T-helper 9 cell (primary cell): ENCODE data around the gene GUCA1A.
"Not testable (repeated sequence)": the region's sequence is repeated elsewhere in the genome, so short reads cannot be mapped to it uniquely, and the experiment has no call there.

ENCODE experiments used
- DNase-seq: peaks from one replicate; pipeline ENCODE4 v3.0.0-alpha.2; 2020

Gene GUCA1A

DNA sequence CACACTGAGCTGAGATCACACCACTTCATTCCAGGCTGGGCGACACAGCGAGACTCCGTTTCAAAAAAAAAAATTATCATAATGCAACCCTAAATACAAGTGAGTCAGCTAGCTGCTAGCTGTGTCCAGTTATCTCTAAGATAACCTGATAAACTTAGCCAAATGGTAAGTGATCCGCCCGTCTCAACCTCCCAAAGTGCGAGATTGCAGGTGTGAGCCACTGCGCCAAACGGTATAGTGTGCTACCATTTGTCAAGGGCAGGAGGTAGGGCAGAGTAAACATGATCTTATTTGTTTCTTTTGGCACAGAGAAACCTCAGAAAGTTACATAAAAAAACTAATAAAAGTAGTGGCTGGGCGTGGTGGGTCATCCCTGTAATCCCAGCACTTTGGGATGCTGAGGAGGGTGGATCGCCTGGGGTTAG, 26.0 kb upstream of the GUCA1A start:
- no peak for DNase-seq

DNA sequence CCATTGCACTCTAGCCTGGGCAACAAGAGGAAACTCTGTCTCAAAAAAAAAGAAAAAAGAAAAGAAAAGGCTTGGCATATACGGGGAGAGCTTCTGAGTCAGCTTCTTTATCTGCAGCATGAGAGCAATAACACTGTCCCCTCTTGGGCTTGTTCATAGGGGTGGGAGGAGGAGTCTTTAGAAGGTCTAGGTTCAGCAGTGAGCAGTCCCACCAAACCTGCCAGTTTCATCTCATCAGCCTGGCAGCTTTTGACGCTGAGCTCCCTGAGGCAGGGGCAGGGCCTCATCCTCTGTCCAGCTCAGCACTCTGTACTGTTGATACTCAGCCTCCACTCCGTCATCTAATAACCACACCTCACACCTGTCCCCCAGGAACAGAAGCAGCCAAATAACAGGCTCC, 25.1 kb upstream of the GUCA1A start:
- DNase-seq, result no peak

DNA sequence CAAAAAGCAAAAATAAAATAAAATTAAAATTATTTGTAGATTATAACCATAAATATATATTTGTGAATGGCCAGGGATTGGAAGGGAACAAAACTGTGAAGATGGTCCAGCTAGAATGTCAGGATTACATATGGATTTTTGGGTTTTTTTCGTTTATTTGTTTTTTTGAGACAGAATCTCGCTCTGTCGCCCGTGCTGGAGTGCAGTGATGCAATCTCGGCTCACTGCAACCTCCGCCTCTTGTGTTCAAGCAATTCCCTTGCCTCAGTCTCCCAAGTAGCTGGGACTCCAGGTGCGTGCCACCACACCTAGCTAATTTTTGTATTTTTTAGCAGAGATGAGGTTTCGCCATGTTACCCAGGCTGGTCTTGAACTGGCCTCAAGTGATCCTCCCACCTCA, 22.9 kb upstream of the GUCA1A start:
- no peak for DNase-seq

DNA sequence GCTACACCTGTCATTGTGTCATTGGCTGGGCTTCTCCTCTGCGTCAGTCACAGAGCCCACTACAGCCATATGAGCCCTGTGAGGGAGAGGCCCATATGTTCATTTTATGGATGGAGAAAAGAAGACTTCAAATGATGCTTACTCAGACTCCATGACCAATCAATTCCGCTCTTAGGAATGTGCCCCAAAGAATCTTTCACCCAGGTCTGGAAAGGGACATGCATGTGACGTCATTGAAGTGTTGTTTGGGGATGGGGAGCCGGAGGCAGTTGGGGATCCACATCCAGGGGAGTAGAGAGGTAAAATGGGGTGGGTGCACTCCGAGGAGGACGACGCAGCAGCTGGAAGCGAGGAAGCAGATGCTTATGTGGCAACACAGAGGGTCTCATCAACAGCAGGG, 21.1 kb upstream of the GUCA1A start:
- no peak for DNase-seq

DNA sequence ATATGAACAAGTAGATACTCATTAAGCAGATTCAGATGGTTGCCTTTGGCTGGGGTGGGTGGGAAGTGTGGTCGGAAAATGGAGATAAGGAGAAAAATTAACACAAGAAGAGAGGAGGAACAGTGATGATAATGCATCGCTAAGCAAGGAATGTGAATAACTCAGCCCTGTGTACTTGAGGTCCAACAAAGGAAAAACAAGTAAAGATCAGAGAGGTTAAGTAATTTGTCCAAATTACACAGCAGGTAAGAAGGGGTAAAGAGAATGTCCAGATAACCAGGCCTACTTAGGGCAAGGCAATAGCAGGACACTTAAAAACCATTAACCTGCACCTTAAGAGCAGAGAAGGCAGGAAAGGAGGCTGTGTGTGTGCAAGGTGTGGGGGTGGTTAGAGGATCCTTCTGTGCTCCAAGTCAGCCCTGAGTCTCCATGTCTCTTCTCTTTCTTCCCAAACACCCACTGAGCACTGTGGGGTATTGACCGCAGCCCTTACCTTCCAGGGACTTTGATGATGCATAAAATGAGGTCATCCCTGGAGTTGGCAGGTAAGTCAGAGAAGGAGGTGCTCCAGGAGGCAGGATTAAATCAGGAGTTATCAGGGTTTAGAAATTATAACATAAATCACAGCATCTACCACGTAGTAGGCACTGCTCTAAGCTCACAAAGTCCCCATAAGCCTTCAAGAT, 20.5 kb upstream of the GUCA1A start:
- not testable (repeated sequence) for DNase-seq

DNA sequence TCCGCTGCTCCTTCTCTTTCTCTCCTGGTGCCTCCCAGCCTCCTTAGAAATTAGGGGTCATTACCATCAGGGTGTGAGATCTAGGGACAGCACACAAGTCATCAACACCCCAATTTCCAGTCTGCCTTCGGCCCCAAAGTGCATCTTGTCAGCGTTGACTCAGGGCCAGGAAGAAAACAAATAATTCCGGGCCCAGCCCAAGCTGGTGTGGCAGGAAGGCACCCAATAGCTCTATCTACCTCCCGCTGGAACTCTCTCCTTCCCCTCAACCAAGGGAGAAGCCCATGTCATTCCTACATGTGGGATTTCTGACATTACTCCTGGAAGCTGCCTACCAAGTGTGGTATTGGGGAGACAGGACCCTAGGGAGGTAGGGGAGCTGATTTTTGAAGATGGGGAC, 19.2 kb upstream of the GUCA1A start:
- DNase-seq, result no peak

DNA sequence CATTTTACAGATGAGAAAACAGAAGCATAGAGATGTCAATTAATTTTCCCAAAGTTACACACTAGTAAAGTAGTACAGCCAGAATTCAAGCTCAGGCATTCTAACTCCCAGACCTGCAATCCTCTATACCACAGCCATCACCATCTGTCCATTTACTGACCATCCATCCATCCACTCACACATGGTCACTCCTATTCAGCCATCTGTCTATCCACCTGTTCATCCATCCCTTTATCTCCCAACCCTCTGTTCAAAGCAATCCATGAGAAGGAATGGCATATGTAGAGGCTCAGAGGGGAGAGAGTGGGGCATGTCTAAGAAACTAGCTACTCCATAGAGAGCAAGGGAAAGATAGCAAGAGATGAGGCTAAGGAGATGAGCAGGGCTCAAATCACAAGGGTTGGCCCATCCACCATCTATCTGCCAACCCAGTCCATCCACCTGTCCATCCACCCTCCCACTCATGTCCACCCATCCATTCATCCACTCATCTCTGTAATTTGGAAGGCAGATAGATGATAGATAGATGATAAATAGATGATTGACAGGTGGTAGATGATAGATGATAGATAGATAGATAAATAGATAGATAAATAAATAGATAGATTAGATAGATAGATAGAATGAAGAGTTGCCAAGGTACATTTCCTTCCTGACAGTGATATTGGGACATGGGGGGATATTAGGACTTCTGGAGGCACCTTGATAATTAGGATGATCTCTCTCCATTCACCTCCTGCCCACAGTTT, 18.5 kb upstream of the GUCA1A start:
- DNase-seq, result no peak

DNA sequence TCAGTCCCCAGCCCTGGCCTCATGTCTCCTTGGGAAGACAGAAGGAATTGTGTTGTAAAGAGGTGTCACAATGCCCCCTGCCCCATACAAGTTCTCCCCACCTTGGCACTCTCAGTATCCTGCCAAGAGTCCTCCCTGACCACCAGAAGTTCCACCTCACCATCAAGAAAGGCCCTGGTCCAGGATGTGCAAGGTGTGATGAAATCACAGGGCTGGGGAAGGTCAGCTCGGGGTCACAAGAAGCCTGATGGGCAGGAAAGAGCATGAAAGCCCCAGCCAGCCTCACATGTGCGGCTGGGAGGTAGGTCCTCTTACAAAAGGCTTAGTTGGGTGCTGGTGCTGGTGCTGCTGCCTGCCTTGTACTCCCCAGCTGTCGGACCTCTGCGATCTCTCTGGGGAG, 17.9 kb upstream of the GUCA1A start:
- DNase-seq, result no peak

DNA sequence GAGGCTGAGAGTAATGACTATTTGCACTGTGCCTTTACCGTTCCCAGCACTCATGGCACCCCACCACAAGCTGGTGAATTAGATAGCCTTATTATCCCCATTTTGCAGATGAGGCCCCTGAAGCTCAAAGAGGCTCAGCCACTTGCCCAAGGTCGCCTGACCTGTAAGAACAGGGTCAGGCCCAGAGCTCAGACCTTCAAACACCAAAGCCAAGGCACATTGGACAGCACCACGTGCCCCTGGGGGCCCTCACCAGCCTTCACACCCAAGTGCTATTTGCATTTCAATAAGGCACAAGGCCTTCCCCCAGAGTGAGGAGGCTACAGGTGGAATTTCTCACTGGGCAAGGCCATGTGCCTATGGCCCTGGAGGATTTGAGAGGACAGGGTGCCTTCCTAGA, 16.5 kb upstream of the GUCA1A start:
- DNase-seq, result no peak

DNA sequence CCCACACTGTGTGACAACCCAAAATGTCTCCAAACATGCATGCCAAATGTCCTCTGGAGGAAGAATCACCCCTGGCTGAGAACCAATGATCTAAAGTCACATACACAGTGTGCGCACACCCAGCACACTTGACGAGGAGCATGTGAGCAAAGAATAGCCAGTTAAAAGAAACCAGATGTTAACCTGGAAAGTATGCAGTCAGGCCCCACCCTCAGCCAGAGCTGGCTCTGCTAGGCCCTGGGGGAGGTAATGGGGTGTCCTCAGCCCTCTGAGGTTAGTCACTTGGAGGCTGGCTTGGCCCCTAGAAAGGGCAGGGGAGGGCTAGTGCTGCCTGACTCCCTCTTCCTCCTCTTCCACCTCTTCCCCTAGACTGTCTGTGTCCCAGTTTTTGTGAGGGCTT, 15.2 kb upstream of the GUCA1A start:
- no peak for DNase-seq

DNA sequence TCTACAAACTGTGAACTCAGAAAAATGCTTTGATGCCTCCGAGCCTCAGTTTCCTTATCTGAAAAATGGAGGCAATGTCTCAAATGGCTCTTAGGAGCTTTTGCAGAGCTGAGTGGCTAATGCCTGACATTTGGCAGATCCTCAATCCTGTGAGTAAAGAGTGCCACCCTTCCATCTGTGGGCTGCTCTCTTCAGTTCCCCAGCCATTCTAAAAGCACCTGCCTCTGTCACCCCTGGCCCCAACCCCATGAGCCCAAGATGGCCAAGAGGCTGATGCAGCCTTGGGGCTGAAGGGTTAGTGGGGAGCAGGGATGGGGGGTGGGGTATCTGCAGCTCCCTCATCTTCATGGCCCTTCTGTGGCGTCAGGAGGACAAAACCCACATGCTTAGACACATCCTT, 14.5 kb upstream of the GUCA1A start:
- DNase-seq, result no peak

DNA sequence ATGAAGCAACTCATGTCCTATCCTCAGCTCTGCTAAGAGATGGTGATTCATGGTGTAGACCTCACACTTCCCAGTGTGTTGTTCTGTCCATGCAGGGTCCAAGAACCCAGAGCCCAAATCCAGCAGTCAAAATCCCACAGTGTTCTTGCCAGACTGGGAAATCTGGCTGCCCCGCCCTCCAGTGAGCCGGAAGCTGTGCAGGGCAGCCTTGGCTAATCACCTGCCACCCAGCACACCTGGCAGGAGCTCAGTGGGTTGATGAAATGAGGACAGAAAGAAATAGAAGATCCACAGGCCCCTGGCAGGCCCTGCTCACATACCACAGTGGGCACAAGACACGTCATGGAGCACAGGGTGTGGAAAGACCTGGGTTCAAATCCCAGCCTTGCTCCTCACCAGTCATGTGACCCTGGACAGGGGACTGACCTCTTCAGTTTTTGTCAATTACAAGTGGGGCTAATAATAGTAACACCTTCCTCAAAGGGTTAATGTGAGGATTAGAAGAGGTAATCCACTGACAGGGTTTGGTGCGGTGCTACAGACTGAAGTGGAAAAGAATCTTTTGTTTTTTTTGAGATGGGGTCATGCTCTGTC, 13.6 kb upstream of the GUCA1A start:
- DNase-seq, result no peak

DNA sequence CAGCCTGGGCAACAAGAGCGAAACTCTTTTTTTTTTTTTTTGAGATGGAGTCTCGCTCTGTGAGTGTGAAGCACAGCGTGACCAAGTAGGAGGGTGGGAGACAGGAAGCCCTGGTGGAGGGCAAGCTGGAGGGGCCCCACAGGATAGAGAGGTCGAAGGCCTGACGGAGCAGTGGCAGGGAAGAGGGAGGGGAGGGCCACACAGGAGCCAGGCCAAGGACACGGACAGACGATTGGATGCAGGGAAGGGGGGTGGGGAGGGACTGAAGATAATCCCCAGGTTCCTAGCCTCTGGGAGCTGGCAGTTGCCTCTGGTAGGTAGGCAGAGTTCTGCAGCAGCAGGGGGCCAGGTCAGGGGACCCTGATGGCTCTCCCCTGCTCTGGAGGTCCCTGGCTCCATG, 10.8 kb upstream of the GUCA1A start:
- no peak for DNase-seq

DNA sequence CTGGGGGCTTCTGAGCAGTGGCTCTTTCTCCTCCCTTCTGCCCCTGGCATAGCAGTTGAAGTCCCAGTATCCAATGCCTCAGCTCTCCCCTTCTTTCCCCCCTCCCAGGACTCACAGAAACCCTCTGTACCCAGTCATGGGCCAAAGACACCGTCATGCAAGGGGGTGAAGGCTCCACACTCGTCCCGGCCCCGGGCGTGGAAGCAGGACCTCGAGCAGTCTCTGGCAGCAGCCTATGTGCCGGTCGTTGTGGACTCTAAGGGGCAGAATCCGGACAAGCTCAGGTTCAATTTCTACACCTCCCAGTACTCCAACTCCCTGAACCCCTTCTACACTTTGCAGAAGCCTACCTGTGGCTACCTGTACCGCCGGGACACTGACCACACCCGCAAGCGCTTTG, 10.4 kb upstream of the GUCA1A start:
- no peak for DNase-seq

DNA sequence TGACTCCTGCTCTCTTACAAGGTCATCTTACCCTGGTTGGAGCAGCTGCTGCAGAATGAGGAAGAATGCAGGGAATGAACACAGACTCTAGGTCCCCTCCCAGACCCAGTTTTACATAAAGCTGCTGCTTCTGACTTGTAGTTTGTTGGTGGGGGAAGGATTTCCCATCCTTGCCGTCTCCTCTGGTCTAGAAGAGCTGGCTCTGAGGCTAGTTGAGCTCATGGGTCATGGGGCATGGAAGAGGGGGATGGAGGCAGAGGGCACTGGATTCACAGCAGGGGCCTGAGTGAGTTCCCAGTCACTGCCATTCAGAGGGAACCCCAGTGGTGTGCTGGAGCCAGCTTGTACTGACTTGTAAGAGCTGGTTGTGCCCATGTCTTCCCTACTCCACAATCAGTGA, 9.2 kb upstream of the GUCA1A start:
- no peak for DNase-seq

DNA sequence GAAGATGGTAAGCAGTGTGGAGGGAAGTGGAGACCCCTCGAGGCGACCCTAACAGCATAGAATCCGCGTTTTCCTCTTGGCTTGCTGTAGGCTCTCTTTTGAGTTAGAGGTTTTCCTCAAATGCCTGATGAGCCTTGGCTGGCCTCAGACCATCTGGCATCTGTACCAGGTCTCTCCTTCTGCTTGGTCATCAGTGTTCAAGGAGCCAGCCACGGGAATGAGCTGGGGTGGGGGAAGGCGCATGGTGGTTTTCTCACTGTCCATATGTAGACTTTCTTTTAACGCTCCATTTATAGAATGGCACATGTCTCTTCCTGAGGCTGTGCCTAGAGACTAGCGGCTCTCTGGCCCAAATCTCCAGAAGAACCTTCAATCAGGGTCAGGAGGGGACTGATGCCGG, 8.1 kb upstream of the GUCA1A start:
- no peak for DNase-seq

DNA sequence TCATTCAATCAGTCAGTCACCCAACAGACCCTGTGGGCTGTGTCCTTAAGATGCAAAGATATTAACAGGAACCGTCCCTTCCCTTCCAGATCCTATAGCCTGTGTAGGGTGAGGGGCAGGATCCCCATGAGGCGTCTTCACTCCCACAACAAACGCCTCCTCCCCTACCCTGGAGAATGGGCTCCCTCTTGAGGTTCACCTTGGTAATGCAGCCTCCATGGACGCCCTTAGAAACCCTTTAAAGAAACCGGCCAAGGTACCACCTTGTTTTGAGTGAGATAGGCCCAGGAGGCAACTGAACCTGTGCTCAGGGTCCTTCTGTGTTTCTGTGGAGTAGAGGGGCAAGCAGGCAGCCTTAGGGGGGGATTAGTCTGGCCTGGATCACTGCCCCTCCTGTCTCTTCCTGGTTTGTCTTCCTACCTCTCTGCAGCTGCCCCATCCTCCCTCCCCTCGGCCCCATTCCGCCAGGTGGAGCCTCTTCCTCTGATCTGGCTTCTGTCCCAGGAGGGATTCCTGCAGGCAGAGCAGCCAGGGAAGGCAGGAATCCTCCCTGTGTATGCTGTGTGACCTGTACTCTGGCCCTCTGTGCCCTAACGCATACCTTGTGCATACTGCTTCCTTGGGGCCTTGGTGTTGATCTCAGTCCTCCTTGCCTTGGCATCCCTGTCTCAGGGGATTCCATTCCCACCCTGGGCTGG, 6.6 kb upstream of the GUCA1A start:
- DNase-seq, result peak; percentile 79

DNA sequence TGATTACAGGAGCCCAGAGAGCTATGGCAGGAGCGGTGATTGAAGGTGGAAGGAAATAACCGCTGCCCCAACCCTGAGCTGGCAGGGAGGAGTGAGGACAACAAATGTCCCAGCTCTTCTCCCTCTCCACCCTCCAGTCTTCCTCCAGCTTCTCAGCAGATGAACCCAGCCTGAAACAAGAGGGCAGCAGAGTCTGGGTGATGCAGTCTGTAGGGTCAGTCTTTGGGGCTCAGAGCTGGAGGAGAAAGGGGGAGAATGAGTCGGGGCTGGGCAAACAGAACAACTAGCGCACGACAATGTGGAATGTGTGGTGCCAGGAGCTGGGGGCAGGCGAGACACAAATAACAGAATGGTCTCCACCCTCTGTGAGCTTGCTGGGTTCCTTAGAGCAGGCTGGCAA, 4.5 kb upstream of the GUCA1A start:
- no peak for DNase-seq

DNA sequence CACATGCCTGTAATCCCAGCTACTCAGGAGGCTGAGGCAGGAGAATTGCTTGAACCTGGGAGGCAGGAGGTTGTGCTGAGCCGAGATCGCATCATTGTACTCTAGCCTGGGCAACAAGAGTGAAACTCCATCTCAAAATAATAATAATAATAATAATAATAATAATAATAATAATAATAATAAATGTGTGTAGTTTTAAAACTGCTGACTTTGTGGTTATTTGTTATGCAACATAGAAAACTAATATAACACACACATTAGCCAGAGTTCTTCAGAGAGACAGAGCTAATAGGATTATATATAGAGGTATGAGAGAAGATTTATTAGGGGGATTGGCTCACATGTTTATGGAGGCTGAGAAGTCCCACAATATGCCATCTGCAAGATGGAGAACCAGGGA, 3.4 kb upstream of the GUCA1A start:
- DNase-seq, result not testable (repeated sequence)

DNA sequence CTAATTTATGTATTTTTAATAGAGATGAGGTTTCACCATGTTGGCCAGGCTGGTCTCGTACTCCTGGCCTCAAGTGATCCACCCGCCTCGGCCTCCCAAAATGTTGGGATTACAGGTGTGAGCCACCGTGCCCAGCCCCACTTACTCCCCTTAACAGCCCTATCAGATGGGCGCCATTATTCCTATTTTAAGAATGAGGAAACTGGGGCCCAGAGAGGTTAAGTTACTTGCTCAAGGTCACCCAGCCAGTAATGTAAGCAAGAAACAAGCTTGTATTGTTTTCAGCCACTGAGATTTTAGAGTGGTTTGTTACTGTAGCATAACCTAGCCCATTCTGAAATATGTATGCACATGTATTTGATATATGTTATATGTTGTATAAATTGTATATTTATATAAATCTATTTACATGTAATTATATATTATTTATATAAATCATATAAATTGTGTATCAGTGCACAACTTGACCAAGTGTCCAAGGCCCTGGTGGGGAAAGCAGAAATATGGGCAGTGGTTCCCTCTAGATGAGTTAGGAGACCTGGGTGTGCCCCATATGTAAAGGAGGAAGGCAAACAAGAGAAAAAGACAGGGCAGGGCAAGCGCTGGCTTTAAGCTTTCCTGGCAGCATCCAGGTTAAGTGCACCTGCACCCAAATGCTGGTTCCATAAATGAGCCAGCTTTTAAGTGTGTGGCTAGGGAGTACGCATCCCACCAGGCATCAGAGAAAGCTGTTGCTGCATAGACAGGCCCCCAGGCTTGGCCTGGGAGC, 1.2 kb upstream of the GUCA1A start:
- no peak for DNase-seq

DNA sequence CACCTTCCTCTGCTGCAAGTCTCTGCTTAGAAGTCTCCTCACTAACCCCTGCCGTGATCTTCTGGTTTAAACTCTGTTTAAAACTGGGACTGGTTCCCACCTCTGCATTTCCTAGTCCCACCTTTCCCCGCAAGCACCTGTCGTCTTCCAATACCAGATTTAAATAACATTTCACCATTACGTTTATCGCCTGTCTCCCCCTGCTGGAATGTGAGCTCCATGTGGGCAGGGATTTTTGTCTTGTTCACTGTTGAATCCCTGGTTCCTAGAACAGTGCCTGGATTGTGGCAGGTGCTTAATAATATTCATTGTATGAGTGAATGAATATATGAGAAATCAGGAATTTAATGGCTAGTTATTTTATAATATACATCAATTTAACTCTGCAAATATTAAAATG, 2.7 kb downstream of the GUCA1A start:
- no peak for DNase-seq

DNA sequence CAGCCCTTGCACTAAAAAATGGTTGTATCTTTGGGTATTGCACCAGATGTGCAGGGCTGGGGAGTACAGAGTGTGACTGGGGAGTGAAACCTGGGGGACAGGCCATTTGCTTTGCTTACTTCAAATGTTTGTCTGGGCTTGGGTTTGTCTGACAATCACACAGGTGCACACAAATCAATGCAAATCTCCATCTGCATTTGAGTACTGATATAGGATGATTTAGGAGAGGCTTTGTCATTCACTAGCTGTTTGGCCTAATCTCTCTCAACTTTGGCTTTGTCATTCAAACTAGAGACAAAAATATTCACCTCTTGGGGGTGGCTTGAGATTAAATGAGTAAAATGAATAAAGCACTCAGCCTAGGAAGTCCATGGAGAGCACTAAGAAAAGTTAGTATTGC, 3.8 kb downstream of the GUCA1A start:
- no peak for DNase-seq
